Prostate gland (tissue), 2 donors: ENCODE measurements around the gene HDAC4. TPM values are rescaled to one million over a fixed set of nuclear protein-coding genes. Genes with fewer than 3 reads are reported as not detected.
"Not testable (repeated sequence)": the region's sequence is repeated elsewhere in the genome, so short reads cannot be mapped to it uniquely, and the experiment has no call there.

Experiments used
- DNase-seq: peaks from one replicate; pipeline ENCODE4 v3.0.0-alpha.2; 2019; ENCODE audit warnings: low spot score
- H3K27ac ChIP-seq, 2 donors: fragments of 200-600 bp; sonication (generic); 2 replicates each; pipeline ENCODE4 v1.5.1; 2017 to 2019
- H3K27me3 ChIP-seq: fragments of 200-600 bp; sonication (generic); replicated peaks from 2 replicates; pipeline ENCODE4 v1.5.1; 2019; ENCODE audit not compliant: insufficient read depth
- H3K36me3 ChIP-seq, 2 donors: fragments of 200-600 bp; sonication (generic); 1 replicate in 1 of 2; 2 replicates in 1 of 2; pipeline versions ENCODE4 v1.5.1 to v1.8.1; 2017 to 2019
- H3K4me1 ChIP-seq: fragments of 200-600 bp; sonication (generic); replicated peaks from 2 replicates; pipeline ENCODE4 v1.5.1; 2019
- H3K4me3 ChIP-seq, 2 donors: fragments of 200-600 bp; sonication (generic); 2 replicates each; pipeline ENCODE4 v1.5.1; 2017 to 2019
- H3K9me3 ChIP-seq: fragments of 200-600 bp; sonication (generic); 2 replicates; pipeline ENCODE4 v1.5.1; 2017
- POLR2A ChIP-seq: fragments of 450-650 bp; IDR thresholded peaks from one replicate; pipeline ENCODE4 v1.6.1; 2016; ENCODE audit warnings: antibody characterized with exemption, mild to moderate bottlenecking
- POLR2AphosphoS5 ChIP-seq: sonication (generic); formaldehyde crosslinking; IDR thresholded peaks from one replicate; pipeline ENCODE4 v1.6.1; 2017; ENCODE audit warnings: antibody characterized with exemption
- WGBS: methylation state at CpG from one replicate; pipeline ENCODE4 v1.1.5; 2018; 5-methylcytosine and 5-hydroxymethylcytosine counted together
- intact Hi-C: fragments of 100-400 bp; cut with DNase I; formaldehyde crosslinking; loops from one replicate; pipeline ENCODE4 v1.14.2; 2022
- total RNA-seq, 2 donors: library from RNA; depleted of rRNA; stranded (reverse); fragments of >200 nt; gene quantifications; one replicate each; pipeline ENCODE4 v1.1.0, GENCODE V29; 2016
- TF ChIP-seq, protein P1 (sequence below), 4 experiments: fragments of 200-600 bp in 2 of 4; fragments of 450-650 bp in 2 of 4; sonication (generic) in 2 of 4; IDR thresholded peaks; 1 replicate in 3 of 4; 2 replicates in 1 of 4; pipeline ENCODE4 v1.5.1; 2016 to 2019; ENCODE audit warnings: antibody characterized with exemption in 4 of 4, mild to moderate bottlenecking in 2 of 4, moderate library complexity in 2 of 4

HDAC4 gene
- total RNA-seq, 2 donors from 2014 or later: 41.8 to 44.2 TPM

DNA sequence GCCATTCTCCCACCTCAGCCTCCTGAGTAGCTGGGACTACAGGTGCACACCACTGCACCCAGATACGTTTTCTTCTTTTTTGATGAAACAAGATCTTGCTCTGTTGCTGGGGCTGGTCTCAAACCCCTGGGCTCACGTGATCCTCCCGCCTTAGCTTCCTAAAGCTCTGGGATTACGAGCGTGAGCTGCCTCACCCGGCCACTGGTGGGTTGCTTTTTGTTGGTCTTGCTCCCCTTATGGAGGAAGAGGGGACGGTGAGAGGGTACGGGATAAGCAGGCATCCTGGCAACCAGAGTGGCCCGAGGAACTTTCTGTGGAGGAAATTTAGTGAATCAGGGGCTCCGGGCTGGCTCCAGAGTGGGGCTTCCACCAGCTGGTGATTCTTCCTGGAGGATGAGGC lies 222.3 kb downstream of the HDAC4 start:
- TF ChIP-seq, protein P1, sequence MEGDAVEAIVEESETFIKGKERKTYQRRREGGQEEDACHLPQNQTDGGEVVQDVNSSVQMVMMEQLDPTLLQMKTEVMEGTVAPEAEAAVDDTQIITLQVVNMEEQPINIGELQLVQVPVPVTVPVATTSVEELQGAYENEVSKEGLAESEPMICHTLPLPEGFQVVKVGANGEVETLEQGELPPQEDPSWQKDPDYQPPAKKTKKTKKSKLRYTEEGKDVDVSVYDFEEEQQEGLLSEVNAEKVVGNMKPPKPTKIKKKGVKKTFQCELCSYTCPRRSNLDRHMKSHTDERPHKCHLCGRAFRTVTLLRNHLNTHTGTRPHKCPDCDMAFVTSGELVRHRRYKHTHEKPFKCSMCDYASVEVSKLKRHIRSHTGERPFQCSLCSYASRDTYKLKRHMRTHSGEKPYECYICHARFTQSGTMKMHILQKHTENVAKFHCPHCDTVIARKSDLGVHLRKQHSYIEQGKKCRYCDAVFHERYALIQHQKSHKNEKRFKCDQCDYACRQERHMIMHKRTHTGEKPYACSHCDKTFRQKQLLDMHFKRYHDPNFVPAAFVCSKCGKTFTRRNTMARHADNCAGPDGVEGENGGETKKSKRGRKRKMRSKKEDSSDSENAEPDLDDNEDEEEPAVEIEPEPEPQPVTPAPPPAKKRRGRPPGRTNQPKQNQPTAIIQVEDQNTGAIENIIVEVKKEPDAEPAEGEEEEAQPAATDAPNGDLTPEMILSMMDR (IDR thresholded peaks at IDR 0.05): no peak
- TF ChIP-seq POLR2A (no peak), POLR2AphosphoS5 (no peak)
- intact Hi-C loops: no loop called here
- no peak for DNase-seq

DNA sequence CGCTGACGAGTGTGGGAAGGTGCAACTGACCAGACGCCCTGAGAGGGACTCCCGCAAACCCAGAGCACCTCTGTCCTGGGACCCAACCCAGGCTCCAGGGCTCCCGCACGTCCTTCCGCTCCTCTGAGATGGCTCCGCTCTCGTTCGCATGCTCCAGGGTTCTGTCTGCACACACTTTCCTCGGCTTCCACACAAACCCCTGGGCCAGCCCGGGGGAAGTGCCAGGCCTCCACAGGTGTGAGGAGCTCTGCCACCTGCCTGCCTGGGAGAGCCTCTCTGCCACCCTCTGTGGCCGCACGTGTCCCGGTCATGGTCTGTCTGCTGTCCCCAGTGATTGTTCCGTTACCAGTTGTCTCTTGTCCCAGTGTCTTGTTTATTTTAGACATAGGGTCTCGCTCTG lies 222.9 kb downstream of the HDAC4 start:
- H3K27me3 ChIP-seq: no peaks in the 10 kb centered on the region
- DNase-seq: no peak
- H3K27ac ChIP-seq: no peak overlapping the region
- H3K9me3 ChIP-seq: no peaks in the 10 kb centered on the region
- H3K4me3 ChIP-seq: no peak overlapping the region
- H3K4me1 ChIP-seq: no peaks in the 10 kb centered on the region
- intact Hi-C loops: no loop called here
- 93% methylated on average over 17 of the region's 17 CpGs for WGBS
- TF ChIP-seq POLR2A: no peak
- no peak for TF ChIP-seq POLR2AphosphoS5
- TF ChIP-seq, protein P1 (IDR thresholded peaks at IDR 0.05): no peak
- H3K36me3 ChIP-seq: peaks cover 0 to 2% of the 10 kb centered on the region in 2 donors

More for the DNA sequence above, 222.3 kb downstream of the HDAC4 start:
- Histone ChIP-seq H3K4me1 (no peaks in the 10 kb centered on the region), H3K27me3 (no peaks in the 10 kb centered on the region), H3K4me3 (no peak overlapping the region), H3K27ac (no peak overlapping the region), H3K36me3 (peaks cover 0 to 2% of the 10 kb centered on the region in 2 donors), H3K9me3 (no peaks in the 10 kb centered on the region)
- 96% methylated on average over 10 of the region's 10 CpGs for WGBS

DNA sequence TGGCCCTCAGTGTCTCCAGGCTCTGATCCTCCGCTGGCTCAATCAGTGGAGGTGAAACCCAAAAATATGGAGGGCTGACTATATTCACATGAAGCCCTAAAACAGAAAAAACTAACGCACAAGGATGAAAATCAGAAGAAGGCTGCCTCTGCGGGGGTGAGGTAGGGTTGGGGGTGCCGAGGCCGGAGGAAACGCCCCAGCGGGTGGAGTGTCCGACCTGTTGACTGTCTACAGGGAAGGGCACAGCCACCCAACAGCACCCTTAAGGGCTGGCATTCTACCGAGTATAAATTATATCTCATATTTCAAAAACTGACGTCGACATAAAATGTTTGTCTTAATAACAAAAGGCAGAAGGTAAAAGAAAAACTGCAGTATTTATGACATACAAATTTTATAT lies 223.5 kb downstream of the HDAC4 start:
- no peaks in the 10 kb centered on the region for H3K4me1 ChIP-seq
- intact Hi-C loops: no loop called here
- H3K9me3 ChIP-seq: no peaks in the 10 kb centered on the region
- H3K36me3 ChIP-seq: peaks cover 0 to 2% of the 10 kb centered on the region in 2 donors
- no peak overlapping the region for H3K27ac ChIP-seq
- H3K4me3 ChIP-seq: no peak overlapping the region
- H3K27me3 ChIP-seq: no peaks in the 10 kb centered on the region
- TF ChIP-seq POLR2AphosphoS5: no peak
- TF ChIP-seq, protein P1 (IDR thresholded peaks at IDR 0.05): no peak
- no peak for TF ChIP-seq POLR2A
- DNase-seq: no peak
- WGBS: 97% methylated on average over 11 of the region's 11 CpGs

DNA sequence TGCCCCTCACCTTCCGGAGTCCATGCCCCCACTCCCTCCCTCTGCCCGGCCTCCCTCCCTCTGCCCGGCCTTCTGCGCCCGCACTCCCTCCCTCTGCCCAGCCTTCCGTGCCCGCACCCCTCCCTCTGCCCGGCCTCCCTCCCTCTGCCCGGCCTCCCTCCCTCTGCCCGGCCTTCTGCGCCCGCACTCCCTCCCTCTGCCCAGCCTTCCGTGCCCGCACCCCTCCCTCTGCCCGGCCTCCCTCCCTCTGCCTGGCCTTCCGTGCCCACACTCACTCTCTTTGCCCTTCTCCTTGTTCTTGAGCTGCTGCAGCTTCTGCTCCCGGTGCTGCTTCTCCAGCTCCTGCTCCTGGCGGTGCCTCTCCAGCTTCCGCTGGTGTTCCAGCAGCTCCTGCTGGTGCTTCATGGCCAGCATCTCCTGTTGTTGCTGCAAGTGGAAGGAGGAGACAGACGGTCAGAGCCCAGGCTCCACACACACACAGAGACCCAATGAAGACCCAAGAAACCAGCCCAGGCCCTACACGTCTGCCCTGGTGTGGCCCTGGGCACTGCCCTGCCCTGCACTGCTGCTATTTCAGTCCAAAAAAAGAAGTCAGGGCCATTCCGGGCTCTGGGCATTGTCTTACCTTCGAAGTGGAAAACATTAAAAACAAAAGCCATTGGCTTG lies 224.5 kb downstream of the HDAC4 start:
- H3K27me3 ChIP-seq, intact Hi-C loops, H3K27ac ChIP-seq, DNase-seq, H3K9me3 ChIP-seq, H3K36me3 ChIP-seq, H3K4me1 ChIP-seq, H3K4me3 ChIP-seq: not testable (repeated sequence)
- 85% methylated on average over 23 of the region's 23 CpGs for WGBS

DNA sequence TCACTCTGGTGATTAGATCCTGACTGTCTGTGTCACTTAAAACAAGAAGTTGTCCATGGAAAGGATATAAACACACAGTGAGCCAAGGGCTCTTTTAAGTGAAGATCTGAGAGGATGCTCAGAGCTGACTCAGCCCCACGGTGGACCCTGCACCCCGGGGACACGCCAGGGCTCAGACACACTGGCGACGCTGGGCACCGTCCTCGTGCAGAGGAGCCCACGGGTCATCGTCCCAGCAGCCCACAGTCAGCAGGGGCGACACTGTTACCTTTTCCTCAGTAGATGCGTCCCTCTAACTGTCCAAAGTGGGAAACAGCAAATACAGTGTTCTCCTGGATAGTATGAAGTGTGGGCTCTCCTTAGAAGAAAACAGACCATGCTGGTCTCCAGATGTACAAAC lies 225.6 kb downstream of the HDAC4 start:
- WGBS: 97% methylated on average over 11 of the region's 11 CpGs
- H3K27me3 ChIP-seq: no peaks in the 10 kb centered on the region
- no peaks in the 10 kb centered on the region for H3K4me1 ChIP-seq
- intact Hi-C loops: no loop called here
- H3K4me3 ChIP-seq: no peak overlapping the region
- no peak for TF ChIP-seq POLR2AphosphoS5
- no peak for TF ChIP-seq POLR2A
- TF ChIP-seq, protein P1 (IDR thresholded peaks at IDR 0.05): no peak
- peaks cover 0 to 2% of the 10 kb centered on the region in 2 donors for H3K36me3 ChIP-seq
- H3K9me3 ChIP-seq: no peaks in the 10 kb centered on the region
- DNase-seq: no peak
- H3K27ac ChIP-seq: no peak overlapping the region
